Nephron (organoid): ENCODE measurements around the gene PTPRM.
A peak's percentile ranks its signal among the peaks of the same experiment; 100 is the strongest.

Experiments
- H3K27ac Mint-ChIP-seq, 3 experiments: 2 replicates each; pipeline ENCODE4 v1.8.0; 2020; ENCODE audit warnings: mixed read lengths in 3 of 3, mild to moderate bottlenecking in 2 of 3, moderate library complexity in 1 of 3
- H3K27me3 Mint-ChIP-seq: 2 replicates; pipeline ENCODE4 v1.8.0; 2021; ENCODE audit warnings: low read depth, mild to moderate bottlenecking, moderate library complexity, mixed read lengths
- H3K36me3 Mint-ChIP-seq: 2 replicates; pipeline ENCODE4 v1.8.0; 2020; ENCODE audit warnings: low read depth, mixed read lengths
- H3K4me1 Mint-ChIP-seq: 2 replicates; pipeline ENCODE4 v1.8.0; 2020; ENCODE audit warnings: mixed read lengths
- H3K4me3 Mint-ChIP-seq, 3 experiments: 2 replicates each; pipeline ENCODE4 v1.8.0; 2020; ENCODE audit warnings: mild to moderate bottlenecking in 3 of 3, mixed read lengths in 3 of 3, moderate library complexity in 2 of 3
- H3K9me3 Mint-ChIP-seq: 2 replicates; pipeline ENCODE4 v1.8.0; 2020; ENCODE audit warnings: mixed read lengths
- TF ChIP-seq, protein P1 (sequence below), 3 experiments: fragments of 200-600 bp; sonication (generic); IDR thresholded peaks; one replicate each; pipeline ENCODE4 v1.5.0; 2021; ENCODE audit warnings: antibody characterized with exemption in 3 of 3; ENCODE audit not compliant: unreplicated experiment in 3 of 3

PTPRM gene

DNA sequence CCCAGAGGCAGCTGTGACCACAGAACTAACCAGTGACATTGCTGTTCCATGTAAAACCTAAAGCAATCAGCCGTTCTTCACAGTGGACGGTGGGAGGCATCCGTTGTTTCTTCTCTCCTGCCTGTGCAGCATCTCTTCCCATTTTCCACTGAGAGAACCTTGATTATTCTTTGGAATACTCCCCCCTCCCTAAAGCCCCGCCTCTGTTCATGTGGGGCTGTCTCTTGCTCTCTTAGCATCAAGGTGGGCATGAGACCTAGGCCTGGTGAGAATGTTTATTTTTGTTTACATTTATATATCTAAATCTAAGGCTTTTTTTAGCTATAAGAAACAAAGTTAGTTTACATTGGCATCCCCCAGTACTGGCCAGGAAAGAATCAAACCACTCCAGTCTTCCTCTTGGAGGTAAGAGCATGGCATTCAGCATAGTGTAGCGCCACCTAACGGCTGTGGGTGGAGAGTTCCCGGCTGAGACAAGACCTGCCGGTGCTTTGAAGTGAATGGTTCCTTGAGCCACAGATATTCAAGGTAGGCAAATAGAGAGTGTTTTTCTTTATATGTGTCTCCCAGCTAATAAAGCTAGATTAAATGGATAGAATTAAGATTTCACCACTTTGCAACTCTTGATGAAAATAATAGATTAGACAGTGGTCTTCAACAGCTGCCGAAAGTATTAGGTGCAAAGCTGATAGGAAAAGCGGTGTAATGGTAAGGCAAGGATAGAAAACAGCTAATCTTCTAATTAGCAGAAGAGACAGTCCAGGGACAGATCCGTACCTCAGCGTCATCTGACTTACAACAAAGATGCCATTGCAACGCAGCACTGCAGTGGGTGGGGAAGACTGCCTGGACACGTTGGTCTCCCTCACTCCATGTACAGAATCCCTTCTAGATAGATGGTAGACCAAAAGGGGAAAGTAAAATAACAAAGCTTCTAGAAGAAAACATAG is 822.5 kb downstream of the PTPRM start:
- H3K36me3 Mint-ChIP-seq: peaks cover 67% of the 10 kb centered on the region
- no peak overlapping the region for H3K4me3 Mint-ChIP-seq
- H3K4me1 Mint-ChIP-seq: no peaks in the 10 kb centered on the region

DNA sequence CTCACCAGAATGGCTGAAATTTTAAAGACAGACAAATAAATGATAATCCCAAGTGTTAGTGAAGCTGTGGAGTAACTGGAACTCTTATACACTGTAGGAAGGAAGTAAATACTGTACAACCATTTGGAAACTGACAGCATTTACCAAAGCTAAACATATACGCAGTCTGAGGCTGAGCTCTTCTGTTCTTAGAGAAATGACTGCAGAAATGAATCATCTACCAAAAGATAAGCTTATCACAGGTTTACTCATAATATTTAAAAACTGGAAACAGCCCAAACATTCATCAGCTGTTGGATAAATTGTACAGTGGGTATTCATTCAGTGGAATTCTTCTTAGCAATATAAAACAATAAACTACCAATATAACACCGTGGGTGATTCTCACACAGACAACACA is 824.0 kb downstream of the PTPRM start:
- Mint-ChIP-seq H3K27ac (no peak overlapping the region), H3K4me1 (no peaks in the 10 kb centered on the region), H3K36me3 (peaks cover 58% of the 10 kb centered on the region), H3K27me3 (no peaks in the 10 kb centered on the region), H3K9me3 (no peaks in the 10 kb centered on the region), H3K4me3 (no peak overlapping the region)
- TF ChIP-seq, protein P1, sequence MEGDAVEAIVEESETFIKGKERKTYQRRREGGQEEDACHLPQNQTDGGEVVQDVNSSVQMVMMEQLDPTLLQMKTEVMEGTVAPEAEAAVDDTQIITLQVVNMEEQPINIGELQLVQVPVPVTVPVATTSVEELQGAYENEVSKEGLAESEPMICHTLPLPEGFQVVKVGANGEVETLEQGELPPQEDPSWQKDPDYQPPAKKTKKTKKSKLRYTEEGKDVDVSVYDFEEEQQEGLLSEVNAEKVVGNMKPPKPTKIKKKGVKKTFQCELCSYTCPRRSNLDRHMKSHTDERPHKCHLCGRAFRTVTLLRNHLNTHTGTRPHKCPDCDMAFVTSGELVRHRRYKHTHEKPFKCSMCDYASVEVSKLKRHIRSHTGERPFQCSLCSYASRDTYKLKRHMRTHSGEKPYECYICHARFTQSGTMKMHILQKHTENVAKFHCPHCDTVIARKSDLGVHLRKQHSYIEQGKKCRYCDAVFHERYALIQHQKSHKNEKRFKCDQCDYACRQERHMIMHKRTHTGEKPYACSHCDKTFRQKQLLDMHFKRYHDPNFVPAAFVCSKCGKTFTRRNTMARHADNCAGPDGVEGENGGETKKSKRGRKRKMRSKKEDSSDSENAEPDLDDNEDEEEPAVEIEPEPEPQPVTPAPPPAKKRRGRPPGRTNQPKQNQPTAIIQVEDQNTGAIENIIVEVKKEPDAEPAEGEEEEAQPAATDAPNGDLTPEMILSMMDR (IDR thresholded peaks at IDR 0.05; ENCODE audit: unreplicated experiment in 3 of 3): no peak

More for the DNA sequence above, 822.5 kb downstream of the PTPRM start:
- no peaks in the 10 kb centered on the region for H3K9me3 Mint-ChIP-seq
- H3K27ac Mint-ChIP-seq: no peak overlapping the region
- TF ChIP-seq, protein P1 (IDR thresholded peaks at IDR 0.05; ENCODE audit: unreplicated experiment in 3 of 3): peak; percentile 69 to 81 (median 78)
- no peaks in the 10 kb centered on the region for H3K27me3 Mint-ChIP-seq

DNA sequence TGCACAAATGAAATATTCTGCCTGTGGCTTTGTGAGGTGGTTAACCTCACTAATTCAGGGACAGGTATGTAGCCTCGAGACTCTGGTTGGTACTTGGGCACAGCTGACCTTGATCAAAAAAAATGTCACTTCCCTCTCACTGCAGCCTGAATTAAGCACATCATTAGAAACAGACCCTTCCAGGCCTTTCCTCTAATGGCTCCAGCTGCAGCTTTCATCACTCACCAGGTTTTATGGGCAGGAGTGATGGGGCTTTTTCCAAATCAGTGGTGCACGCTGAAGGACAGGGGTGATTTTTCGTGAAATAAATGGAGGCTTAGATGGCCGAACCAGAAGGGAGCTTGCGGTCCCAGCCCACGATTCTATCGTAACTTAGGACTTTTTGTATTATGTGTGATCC is 829.1 kb downstream of the PTPRM start:
- Mint-ChIP-seq H3K4me1 (no peaks in the 10 kb centered on the region), H3K9me3 (no peaks in the 10 kb centered on the region), H3K27ac (peak overlapping the region in 1 of 3 experiments; percentile 47), H3K4me3 (no peak overlapping the region), H3K27me3 (no peaks in the 10 kb centered on the region), H3K36me3 (peaks cover 24% of the 10 kb centered on the region)
- TF ChIP-seq, protein P1 (IDR thresholded peaks at IDR 0.05; ENCODE audit: unreplicated experiment in 3 of 3): no peak

DNA sequence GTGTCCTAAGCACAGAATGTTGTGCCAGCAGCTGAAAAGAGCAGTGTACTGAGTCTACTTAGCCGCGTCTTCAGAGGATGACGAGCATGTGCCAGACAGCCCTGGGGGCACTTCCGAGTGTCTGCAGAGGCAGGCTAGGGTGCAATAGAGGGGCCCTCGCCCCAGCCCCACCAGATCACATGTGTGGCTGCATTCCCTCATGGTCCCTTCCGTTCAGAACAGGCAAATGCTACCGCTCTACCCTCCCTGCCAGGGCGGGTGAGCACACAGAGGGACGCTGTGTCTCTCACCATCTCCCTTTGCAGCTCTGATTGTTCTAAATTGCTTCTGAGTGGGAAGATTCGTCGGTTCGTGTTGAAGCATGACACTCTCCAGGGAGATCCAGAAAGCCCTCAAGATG is 829.9 kb downstream of the PTPRM start:
- Mint-ChIP-seq H3K36me3 (peaks cover 24% of the 10 kb centered on the region), H3K27me3 (no peaks in the 10 kb centered on the region)
- TF ChIP-seq, protein P1 (IDR thresholded peaks at IDR 0.05; ENCODE audit: unreplicated experiment in 3 of 3): no peak

DNA sequence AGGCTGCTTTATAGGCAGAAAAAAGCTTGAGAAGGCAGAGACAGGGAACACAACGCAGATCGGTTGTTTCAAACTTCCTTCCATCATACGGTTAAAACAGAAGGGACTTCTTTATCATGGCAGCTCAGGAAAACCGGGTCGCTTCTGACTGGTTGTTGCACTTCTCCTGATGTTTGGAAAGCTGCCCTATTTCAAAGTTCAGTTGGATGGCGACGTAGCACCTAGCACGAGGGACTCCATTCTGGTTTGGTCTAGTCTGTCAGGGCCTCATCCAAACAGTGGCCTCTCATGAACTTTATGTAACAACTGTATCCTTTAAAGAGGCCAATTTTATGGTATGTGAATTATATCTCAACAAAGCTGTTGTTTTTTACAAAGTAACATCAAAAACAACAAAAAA is 832.0 kb downstream of the PTPRM start:
- no peaks in the 10 kb centered on the region for H3K9me3 Mint-ChIP-seq
- no peak overlapping the region for H3K27ac Mint-ChIP-seq
- no peaks in the 10 kb centered on the region for H3K27me3 Mint-ChIP-seq
- TF ChIP-seq, protein P1 (IDR thresholded peaks at IDR 0.05; ENCODE audit: unreplicated experiment in 3 of 3): no peak
- H3K4me1 Mint-ChIP-seq: no peaks in the 10 kb centered on the region
- no peak overlapping the region for H3K4me3 Mint-ChIP-seq
- peaks cover 15% of the 10 kb centered on the region for H3K36me3 Mint-ChIP-seq

More for the DNA sequence above, 829.9 kb downstream of the PTPRM start:
- H3K9me3 Mint-ChIP-seq: no peaks in the 10 kb centered on the region
- no peak overlapping the region for H3K27ac Mint-ChIP-seq
- H3K4me3 Mint-ChIP-seq: no peak overlapping the region
- no peaks in the 10 kb centered on the region for H3K4me1 Mint-ChIP-seq
